ENCODE measurements around the gene ALDH2.
"Not testable (repeated sequence)": the region's sequence is repeated elsewhere in the genome, so short reads cannot be mapped to it uniquely, and the experiment has no call there.

The ALDH2 gene

DNA sequence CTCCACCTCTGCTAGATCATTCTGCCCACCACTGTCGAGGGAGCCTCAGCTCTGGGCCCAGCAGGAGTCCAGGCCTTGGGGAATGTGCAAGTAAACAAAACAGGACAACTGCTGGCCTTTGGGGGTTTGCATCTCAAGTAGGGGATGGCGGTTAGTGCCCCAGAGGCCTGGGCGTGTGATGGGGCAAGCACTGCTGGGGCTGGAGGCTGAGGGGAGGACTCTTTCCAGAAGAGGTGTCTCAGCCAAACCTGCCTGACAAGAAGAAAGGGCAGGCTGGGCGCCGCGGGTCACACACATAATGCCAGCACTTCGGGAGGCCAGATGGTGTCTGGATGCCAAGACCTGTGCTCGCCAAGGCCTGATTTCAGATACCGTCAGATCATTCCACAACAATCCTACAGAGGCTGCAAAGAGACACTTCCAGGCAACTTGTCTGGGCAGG is 8.6 kb upstream of the ALDH2 start:
- no peak for DNase-seq (ENCODE audit: low read depth in 2 of 3, low spot score in 1 of 3)

GRCh38 chr12:111759271-111759670 is 7.5 kb upstream of the ALDH2 start:
- DNase-seq (ENCODE audit: low read depth in 2 of 3, low spot score in 1 of 3), result no peak

DNA sequence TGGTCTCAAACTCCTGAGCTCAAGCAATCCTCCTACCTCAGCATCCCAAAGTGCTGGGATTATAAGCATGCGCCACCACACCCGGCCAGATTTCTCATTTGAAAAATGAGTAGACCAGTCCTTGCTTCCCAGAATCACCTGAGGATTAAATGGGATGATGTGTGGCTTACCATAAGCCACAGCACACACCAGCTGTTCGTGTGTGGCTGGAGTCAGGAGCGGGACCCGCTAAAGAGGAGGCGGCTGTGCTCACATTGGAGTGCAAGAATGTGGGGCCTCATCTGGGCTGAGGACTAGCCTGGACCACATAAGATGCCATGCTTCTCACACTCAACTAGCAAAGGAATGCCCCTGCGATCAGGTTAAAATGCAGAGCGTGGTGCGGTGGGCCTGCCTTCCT is 6.7 kb upstream of the ALDH2 start:
- DNase-seq (ENCODE audit: low read depth in 2 of 3, low spot score in 1 of 3), result no peak

DNA sequence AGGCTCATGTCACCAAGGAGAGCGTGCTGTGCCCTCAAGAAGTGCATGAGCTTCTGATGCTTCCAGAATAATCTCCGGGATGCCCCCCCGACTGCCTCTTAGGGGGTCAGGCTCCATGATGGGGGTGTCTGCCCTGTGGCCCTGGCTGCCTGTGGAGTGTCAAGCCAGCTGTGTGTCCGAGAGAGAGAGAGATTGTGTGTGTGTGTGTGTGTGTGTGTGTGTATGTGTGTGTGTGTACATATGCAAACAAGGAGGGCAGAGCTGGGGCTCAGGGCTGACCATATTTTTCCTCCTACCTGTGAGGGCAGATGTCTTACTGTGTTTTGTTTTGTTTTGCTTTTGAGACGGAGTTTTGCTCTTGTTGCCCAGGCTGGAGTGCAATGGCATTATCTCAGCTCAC is 5.6 kb upstream of the ALDH2 start:
- no peak for DNase-seq (ENCODE audit: low read depth in 2 of 3, low spot score in 1 of 3)

- DNase-seq (ENCODE audit: low read depth in 2 of 3, low spot score in 1 of 3), result no peak
Observed at GRCh38 chr12:111761706-111762105, 5.0 kb upstream of the ALDH2 start.

- not testable (repeated sequence) for DNase-seq (ENCODE audit: low read depth in 2 of 3, low spot score in 1 of 3)
Observed at GRCh38 chr12:111763552-111763951, 3.2 kb upstream of the ALDH2 start.

DNA sequence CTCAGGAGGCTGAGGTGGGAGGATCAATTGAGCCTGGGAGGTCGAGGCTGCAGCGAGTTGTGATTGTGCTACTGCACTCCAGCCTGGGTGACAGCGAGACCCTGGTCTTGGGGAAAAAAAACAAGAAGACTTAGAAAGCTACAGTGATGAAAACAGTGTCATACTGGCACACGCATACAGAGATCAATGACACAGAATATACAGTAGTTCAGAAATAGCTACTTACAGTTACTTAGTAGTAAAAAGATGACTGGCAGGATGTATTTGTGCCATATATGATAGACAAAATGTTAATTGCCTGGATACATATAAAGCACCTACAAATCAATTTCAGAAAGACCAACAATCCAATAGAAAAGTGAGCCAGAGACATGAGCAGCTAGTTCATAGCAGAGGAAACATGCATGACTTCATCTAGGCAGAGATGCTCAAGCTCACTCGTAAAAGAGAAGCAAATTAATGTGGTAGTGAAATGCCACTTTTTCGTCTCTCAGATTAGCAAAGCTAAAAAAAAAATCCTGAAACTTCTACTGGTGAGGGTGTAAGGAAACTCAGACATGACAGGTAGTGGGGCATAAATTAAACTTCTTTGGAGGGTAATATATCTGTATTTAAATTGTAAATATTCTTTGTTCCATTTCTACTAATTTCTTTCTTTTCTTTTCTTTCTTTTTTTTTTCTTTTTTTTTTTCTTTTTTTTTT is 2.5 kb upstream of the ALDH2 start:
- no peak for DNase-seq (ENCODE audit: low read depth in 2 of 3, low spot score in 1 of 3)

GRCh38 chr12:111767362-111768158 is 827 bp downstream of the ALDH2 start:
- no peak for DNase-seq (ENCODE audit: low read depth in 2 of 3, low spot score in 1 of 3)

- no peak for DNase-seq (ENCODE audit: low read depth in 2 of 3, low spot score in 1 of 3)
Observed at GRCh38 chr12:111768159-111768895, 1.6 kb downstream of the ALDH2 start.

GRCh38 chr12:111769599-111769998 is 2.9 kb downstream of the ALDH2 start:
- DNase-seq (ENCODE audit: low read depth in 2 of 3, low spot score in 1 of 3), result no peak

DNA sequence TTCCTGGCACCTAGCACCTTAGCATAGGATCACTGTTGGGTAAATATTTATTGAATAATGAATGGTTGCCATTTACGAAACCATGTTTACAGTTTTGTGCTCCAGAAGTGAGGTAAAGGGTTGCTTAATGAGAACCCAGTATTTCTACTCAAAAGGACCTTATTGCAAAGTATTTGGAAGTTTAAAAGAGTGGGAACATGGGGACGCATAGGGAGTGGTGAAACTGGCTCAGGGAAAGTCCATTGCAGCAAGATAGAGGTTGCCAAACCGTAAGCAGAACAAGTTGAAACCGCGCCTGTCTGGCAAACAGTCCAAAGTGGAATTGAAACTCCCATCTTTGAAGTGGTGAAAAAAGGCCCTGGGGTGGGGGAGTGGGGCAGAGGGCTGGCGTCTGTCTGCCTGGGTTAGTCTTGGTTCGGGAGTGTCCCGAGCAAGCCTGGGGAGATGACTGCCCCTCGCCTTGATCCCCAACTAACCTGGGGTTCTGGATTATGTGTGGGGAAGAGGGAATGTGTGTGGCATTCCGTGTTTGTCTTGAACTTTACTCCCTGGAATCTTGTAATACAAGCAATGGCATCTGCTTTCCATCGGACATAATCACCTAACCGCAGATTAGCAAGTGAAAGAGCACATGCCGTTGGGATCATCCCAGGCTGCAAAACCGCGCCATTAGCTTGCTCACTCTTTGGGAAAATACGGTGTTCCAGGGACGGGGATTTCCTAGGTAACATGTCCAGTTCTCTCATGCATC is 7.2 kb downstream of the ALDH2 start:
- no peak for DNase-seq (ENCODE audit: low read depth in 2 of 3, low spot score in 1 of 3)

- no peak for DNase-seq (ENCODE audit: low read depth in 2 of 3, low spot score in 1 of 3)
Observed at GRCh38 chr12:111775205-111776193, 8.8 kb downstream of the ALDH2 start.

- DNase-seq (ENCODE audit: low read depth in 2 of 3, low spot score in 1 of 3), result no peak
Observed at GRCh38 chr12:111776836-111777344, 10.2 kb downstream of the ALDH2 start.

DNA sequence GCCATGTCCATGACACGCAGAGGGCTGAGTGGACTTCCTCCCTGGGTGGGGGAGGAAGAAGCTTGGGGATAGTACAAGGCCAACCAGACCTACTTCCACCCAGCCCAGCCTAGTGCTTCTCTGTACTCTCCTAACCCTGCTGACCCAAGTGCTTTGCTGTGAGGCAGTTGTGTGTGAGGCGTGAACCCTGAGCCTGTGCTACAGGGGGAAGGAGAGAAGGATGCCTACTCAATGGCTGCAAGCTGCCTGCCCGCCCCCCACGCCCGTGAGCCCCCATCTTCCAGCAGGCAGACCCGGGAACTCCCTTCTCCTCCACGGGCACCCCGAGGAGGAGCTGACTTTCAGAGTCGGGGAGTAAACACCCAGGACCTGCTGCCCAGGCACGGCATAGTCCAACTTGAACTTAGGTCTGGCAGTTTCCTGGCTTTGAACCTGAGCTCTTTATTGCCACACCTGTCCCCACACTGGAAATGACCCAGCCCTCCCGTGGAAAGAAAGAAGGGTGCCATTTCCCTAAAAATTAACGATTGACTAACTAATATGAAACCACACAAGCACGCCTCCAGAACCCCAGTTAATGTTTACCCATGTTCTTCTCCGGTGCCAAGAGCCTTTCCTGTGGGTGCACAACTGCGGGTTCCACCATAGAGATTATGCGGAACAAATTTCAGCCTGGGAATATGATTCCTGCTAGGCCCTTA is 10.8 kb downstream of the ALDH2 start:
- DNase-seq (ENCODE audit: low read depth in 2 of 3, low spot score in 1 of 3), result no peak

- no peak for DNase-seq (ENCODE audit: low read depth in 2 of 3, low spot score in 1 of 3)
Observed at GRCh38 chr12:111780166-111780565, 13.4 kb downstream of the ALDH2 start.

- DNase-seq (ENCODE audit: low read depth in 2 of 3, low spot score in 1 of 3), result no peak
Observed at GRCh38 chr12:111780615-111781014, 13.9 kb downstream of the ALDH2 start.

DNA sequence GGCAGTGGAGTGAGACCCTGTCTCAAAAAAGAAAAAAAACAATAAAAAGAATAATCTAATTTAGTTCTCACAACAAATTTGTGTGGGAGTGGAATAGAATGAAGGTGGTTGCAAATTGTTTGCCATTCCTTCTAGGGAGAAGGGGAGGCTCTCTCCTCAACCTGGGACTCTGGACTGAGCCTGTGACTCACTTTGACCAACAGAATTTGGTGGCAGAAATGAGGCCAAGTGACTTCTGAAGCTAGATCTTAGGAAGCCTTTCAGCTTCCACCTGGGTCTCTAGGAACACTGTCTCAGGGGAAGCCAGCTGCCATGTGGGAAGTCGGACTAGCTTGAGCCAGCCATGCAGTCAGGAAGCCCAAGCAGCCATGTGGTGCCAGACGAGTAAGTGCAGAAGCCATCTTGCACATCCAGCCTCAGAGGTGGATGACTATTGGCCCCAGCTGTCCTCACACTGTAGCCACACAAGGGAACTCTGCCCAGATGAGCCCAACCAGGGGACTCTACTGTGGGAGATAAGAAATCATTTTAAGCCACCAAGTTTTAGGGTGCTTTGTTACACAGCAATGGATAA is 14.4 kb downstream of the ALDH2 start:
- no peak for DNase-seq (ENCODE audit: low read depth in 2 of 3, low spot score in 1 of 3)

DNA sequence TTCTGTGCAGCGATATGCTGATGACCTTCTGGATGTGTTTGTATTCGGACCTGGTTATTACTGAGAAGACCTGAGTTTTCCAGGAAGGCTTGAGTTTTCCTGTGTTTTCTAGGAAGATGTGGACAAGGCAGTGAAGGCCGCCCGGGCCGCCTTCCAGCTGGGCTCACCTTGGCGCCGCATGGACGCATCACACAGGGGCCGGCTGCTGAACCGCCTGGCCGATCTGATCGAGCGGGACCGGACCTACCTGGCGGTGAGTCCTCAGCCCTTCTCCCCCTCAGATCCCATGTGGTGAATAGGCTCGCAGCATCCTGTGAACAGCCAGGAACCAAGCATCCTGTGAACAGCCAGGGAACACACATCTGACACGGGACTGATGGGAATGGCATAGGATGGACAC is 16.3 kb downstream of the ALDH2 start:
- DNase-seq (ENCODE audit: low read depth in 2 of 3, low spot score in 1 of 3), result no peak

DNA sequence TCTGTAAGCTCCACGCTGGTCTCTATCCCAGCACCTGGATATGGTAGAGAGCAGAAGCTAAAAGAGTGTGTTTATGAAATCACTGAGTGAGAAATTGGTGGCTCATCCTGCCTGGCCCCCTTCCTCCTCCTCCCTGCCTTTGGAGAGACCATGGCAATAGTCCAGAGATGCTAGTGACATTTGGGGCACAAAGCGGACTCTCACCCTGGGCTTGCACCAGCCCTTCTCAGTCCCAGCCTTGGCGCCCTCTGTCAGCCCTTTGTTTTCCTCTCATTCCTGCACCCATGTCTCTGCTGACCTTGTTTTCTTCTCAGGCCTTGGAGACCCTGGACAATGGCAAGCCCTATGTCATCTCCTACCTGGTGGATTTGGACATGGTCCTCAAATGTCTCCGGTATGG is 18.2 kb downstream of the ALDH2 start:
- DNase-seq (ENCODE audit: low read depth in 2 of 3, low spot score in 1 of 3), result no peak
